Endodermal cell (in vitro differentiated cells): ENCODE data around the gene SPATA2. TPM values are rescaled to one million over a fixed set of nuclear protein-coding genes. Genes with fewer than 3 reads are reported as not detected.

Experiments used
- DNase-seq: peaks from one replicate; pipeline ENCODE4 v3.0.0-alpha.2; 2017
- H3K27ac ChIP-seq: 2 replicates; pipeline ENCODE4 v1.5.1; 2013; ENCODE audit warnings: mild to moderate bottlenecking, low read depth, low read length, moderate library complexity
- H3K27me3 ChIP-seq: 2 replicates; pipeline ENCODE4 v1.6.1; 2013; ENCODE audit warnings: mild to moderate bottlenecking, low read length, moderate library complexity; ENCODE audit not compliant: insufficient read depth, control insufficient read depth, poor library complexity, severe bottlenecking
- H3K36me3 ChIP-seq: 2 replicates; pipeline ENCODE4 v1.7.0; 2013; ENCODE audit warnings: mild to moderate bottlenecking, low read length, moderate library complexity; ENCODE audit not compliant: control insufficient read depth, insufficient read depth
- H3K4me1 ChIP-seq: one replicate; pipeline ENCODE4 v1.7.0; 2013; ENCODE audit warnings: low read length; ENCODE audit not compliant: control insufficient read depth, insufficient read depth
- H3K4me3 ChIP-seq: 2 replicates; pipeline ENCODE4 v1.5.1; 2013; ENCODE audit warnings: mild to moderate bottlenecking, low read length, moderate library complexity
- H3K9ac ChIP-seq: 2 replicates; pipeline ENCODE4 v1.6.1; 2013; ENCODE audit warnings: mild to moderate bottlenecking, low read length, moderate library complexity; ENCODE audit not compliant: poor library complexity, severe bottlenecking; ENCODE audit errors: extremely low read depth
- H3K9me3 ChIP-seq: 2 replicates; pipeline ENCODE4 v1.6.1; 2013; ENCODE audit warnings: mild to moderate bottlenecking, low read length, moderate library complexity; ENCODE audit not compliant: control insufficient read depth
- H3K27ac Mint-ChIP-seq: 2 replicates; pipeline ENCODE4 v1.8.0; 2020; ENCODE audit warnings: mixed read lengths
- H3K27me3 Mint-ChIP-seq: 2 replicates; pipeline ENCODE4 v1.8.0; 2021; ENCODE audit warnings: mild to moderate bottlenecking, mixed read lengths; ENCODE audit not compliant: insufficient read depth
- H3K36me3 Mint-ChIP-seq: 2 replicates; pipeline ENCODE4 v1.8.0; 2020; ENCODE audit warnings: low read depth, mixed read lengths
- H3K4me1 Mint-ChIP-seq: 2 replicates; pipeline ENCODE4 v1.8.0; 2020; ENCODE audit warnings: mixed read lengths
- H3K4me3 Mint-ChIP-seq: 2 replicates; pipeline ENCODE4 v1.8.0; 2020; ENCODE audit warnings: mild to moderate bottlenecking, moderate library complexity, mixed read lengths
- H3K9me3 Mint-ChIP-seq: 2 replicates; pipeline ENCODE4 v1.8.0; 2020; ENCODE audit warnings: mild to moderate bottlenecking, mixed read lengths
- CTCF ChIP-seq: fragments of 200-600 bp; sonication (generic); conservative IDR thresholded peaks from 2 replicates; pipeline ENCODE4 v1.5.0; 2021; ENCODE audit warnings: antibody characterized with exemption, mild to moderate bottlenecking
- WGBS, 2 experiments: methylation state at CpG; one replicate each; pipeline versions ENCODE4 v1.1.5 to v1.1.7; 2013; ENCODE audit warnings: missing lambda C conversion rate in 2 of 2, mixed read lengths in 1 of 2; ENCODE audit not compliant: insufficient coverage in 1 of 2, insufficient read length in 1 of 2; 5-methylcytosine and 5-hydroxymethylcytosine counted together
- total RNA-seq, 2 donors: library from RNA; stranded (reverse); fragmentation: NEBNext Ultra II Directional in 1 of 2; extraction: Animal tissue kit (Norgen Biotek cat#: 25700) in 1 of 2; gene quantifications; 2 replicates in 1 of 2; 3 replicates in 1 of 2; pipeline ENCODE4 v1.2.1, GENCODE V29; 2021

SPATA2 gene
- total RNA-seq, 2 donors from 2014 or later = 8.6 to 10.4 TPM

- Histone ChIP-seq H3K36me3 (peaks cover 33% of the 10 kb centered on the region), H3K27me3 (no peaks in the 10 kb centered on the region), H3K4me1 (no peaks in the 10 kb centered on the region), H3K4me3 (no peak overlapping the region), H3K27ac (no peak overlapping the region), H3K9me3 (no peaks in the 10 kb centered on the region), H3K9ac (no peak overlapping the region)
- H3K27ac Mint-ChIP-seq = no peak overlapping the region
- DNase-seq = no peak
- WGBS, 2 experiments = 95 to 100% methylated on average over 1 to 3 of the region's 3 CpGs
- peaks cover 6% of the 10 kb centered on the region for H3K4me1 Mint-ChIP-seq
- no peak for TF ChIP-seq CTCF
- peaks cover 15% of the 10 kb centered on the region for H3K36me3 Mint-ChIP-seq
- H3K4me3 Mint-ChIP-seq = no peak overlapping the region
- no peaks in the 10 kb centered on the region for H3K27me3 Mint-ChIP-seq
- no peaks in the 10 kb centered on the region for H3K9me3 Mint-ChIP-seq
Measured at GRCh38 chr20:49880177-49880576, 35.2 kb downstream of the SPATA2 start.

- Histone ChIP-seq H3K4me3 (no peak overlapping the region), H3K9ac (no peak overlapping the region), H3K9me3 (no peaks in the 10 kb centered on the region), H3K27ac (no peak overlapping the region), H3K27me3 (no peaks in the 10 kb centered on the region), H3K36me3 (peaks cover 32% of the 10 kb centered on the region), H3K4me1 (no peaks in the 10 kb centered on the region)
- 95% methylated on average over 1 of the region's 1 CpG; no CpG with 5 or more reads in 1 of the 2 experiments for WGBS, 2 experiments
- no peaks in the 10 kb centered on the region for H3K27me3 Mint-ChIP-seq
- no peak overlapping the region for H3K4me3 Mint-ChIP-seq
- no peak for DNase-seq
- H3K4me1 Mint-ChIP-seq = peaks cover 6% of the 10 kb centered on the region
- no peak overlapping the region for H3K27ac Mint-ChIP-seq
- TF ChIP-seq CTCF = no peak
- peaks cover 12% of the 10 kb centered on the region for H3K36me3 Mint-ChIP-seq
- H3K9me3 Mint-ChIP-seq = no peaks in the 10 kb centered on the region
Measured at GRCh38 chr20:49878977-49879376, 36.4 kb downstream of the SPATA2 start.

GRCh38 chr20:49877386-49877921, 37.9 kb downstream of the SPATA2 start:
- H3K27ac Mint-ChIP-seq = no peak overlapping the region
- H3K4me1 Mint-ChIP-seq = peaks cover 6% of the 10 kb centered on the region
- TF ChIP-seq CTCF = no peak
- Histone ChIP-seq H3K9ac (no peak overlapping the region), H3K27ac (no peak overlapping the region), H3K4me1 (no peaks in the 10 kb centered on the region), H3K36me3 (peaks cover 26% of the 10 kb centered on the region), H3K4me3 (no peak overlapping the region), H3K27me3 (no peaks in the 10 kb centered on the region), H3K9me3 (no peaks in the 10 kb centered on the region)
- no peaks in the 10 kb centered on the region for H3K9me3 Mint-ChIP-seq
- H3K36me3 Mint-ChIP-seq = peaks cover 12% of the 10 kb centered on the region
- DNase-seq = peak; percentile 28
- H3K4me3 Mint-ChIP-seq = no peak overlapping the region
- 56 to 62% methylated on average over 4 of the region's 4 CpGs for WGBS, 2 experiments
- H3K27me3 Mint-ChIP-seq = no peaks in the 10 kb centered on the region
